ENCODE data around the gene KCNK15.
"Not testable (repeated sequence)": the region's sequence is repeated elsewhere in the genome, so short reads cannot be mapped to it uniquely, and the experiment has no call there.

KCNK15 gene

DNA sequence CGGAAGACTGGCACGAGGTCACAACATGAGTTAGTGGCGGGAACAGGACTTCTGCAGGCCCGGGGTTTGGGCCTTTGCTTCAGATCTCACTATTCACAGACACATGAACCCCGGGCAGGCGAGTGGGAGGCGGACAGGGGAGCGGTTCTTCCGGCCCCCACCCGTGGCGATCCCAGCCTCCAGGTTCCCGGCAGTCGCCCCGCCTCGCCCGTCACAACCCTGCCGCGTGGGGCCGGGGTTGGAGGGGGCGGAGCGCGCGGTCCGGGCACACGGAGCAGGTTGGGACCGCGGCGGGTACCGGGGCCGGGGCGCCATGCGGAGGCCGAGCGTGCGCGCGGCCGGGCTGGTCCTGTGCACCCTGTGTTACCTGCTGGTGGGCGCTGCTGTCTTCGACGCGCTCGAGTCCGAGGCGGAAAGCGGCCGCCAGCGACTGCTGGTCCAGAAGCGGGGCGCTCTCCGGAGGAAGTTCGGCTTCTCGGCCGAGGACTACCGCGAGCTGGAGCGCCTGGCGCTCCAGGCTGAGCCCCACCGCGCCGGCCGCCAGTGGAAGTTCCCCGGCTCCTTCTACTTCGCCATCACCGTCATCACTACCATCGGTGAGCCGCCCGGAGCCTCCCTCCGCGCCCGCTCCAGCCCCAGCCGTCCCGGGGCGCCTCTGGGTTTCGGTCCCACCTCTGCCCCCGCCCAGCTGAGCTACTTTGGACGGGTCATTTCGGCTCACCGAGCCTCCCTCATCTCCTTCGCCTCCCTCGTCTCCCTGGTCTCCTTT, at the start of gene KCNK15:
Gene KCNK15 (plus strand): TSS at position 268 of the 769 bp plus-strand sequence. CDS start 46 bp downstream, at position 314.
- H3K27me3 Mint-ChIP-seq, result peaks cover 60 to 78% of the 10 kb centered on the region in 2 donors
- H3K36me3 Mint-ChIP-seq, result no peaks in the 10 kb centered on the region
- ATAC-seq (replicated peaks) (peak; percentile 63 to 64), DNase-seq (no peak)
- peaks cover 4 to 14% of the 10 kb centered on the region in 2 donors for H3K4me1 Mint-ChIP-seq
- no peaks in the 10 kb centered on the region for H3K9me3 Mint-ChIP-seq
- H3K27ac Mint-ChIP-seq, result no peak within 1 kb of the TSS
- H3K4me3 Mint-ChIP-seq, result peak within 1 kb of the TSS; percentile 66 to 75

DNA sequence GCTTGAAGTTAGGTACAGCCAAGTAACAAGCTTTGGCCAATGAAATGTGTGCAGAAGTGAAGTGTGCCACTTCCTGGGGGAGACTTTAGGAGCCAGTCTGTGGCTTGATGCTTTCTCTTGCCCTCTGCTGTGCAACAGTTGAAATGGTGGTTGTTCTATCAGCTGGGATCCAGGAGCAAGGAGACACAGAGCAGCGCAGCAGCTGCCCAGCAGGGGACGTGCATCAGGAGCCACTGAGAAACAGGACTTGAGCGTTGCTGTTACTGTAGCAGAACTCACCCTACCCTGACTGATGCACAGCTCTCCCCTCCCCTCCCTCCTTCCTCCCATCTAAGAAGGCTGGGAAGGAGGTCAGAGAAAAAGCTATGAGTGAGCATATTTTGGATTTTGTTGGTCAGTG, 49.4 kb upstream of the KCNK15 start:
- Mint-ChIP-seq H3K4me3 (no peak overlapping the region), H3K36me3 (no peaks in the 10 kb centered on the region), H3K27ac (no peak overlapping the region), H3K4me1 (peaks cover 6 to 16% of the 10 kb centered on the region in 2 donors), H3K27me3 (no peaks in the 10 kb centered on the region), H3K9me3 (no peaks in the 10 kb centered on the region)
- DNase-seq, result no peak
- peak in 1 of 2 donors; percentile 31 for ATAC-seq (replicated peaks)

DNA sequence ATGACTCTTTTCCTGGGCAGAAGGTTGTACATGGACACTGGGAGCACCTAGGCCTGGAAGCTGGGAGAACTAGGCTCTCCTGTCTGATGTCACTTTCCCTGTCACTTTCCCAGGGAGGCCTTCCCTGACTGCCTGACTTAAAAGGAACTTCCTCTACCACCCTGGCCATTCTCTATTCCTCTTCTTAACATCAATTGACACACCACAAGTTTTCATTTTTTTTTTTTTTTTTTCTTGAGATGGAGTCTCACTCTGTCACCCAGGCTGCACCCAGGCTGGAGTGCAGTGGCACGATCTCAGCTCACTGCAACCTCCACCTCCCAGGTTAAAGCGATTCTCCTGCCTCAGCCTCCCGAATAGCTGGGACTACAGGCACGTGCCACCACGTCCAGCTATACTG, 48.6 kb upstream of the KCNK15 start:
- H3K36me3 Mint-ChIP-seq, H3K4me3 Mint-ChIP-seq, H3K27me3 Mint-ChIP-seq, DNase-seq, H3K9me3 Mint-ChIP-seq, H3K27ac Mint-ChIP-seq: not testable (repeated sequence)
- H3K4me1 Mint-ChIP-seq, result peaks cover 6 to 16% of the 10 kb centered on the region in 2 donors
- ATAC-seq (replicated peaks), result peak; percentile 55 to 67

DNA sequence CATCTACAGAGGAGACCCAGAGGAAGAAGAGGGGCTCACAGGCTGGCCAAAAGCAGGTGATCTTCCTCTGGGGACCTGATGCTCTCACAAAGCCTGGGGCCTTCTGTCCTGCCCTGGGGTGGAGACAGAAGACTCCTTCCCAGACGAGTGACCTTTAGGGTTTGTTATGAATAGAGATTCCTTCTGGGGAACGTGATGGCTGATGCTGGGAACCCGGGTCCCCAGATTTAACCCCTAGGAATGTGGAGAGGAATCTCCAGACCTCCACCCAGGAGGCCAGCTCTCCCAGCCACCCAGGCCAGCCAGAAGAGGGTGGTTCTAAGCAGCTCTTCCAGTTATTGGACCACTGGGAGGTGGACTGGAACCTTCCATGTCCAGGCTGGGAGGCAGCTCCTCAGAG, 47.3 kb upstream of the KCNK15 start:
- Mint-ChIP-seq H3K27ac (no peak overlapping the region), H3K4me1 (peaks cover 11 to 26% of the 10 kb centered on the region in 2 donors), H3K27me3 (no peaks in the 10 kb centered on the region), H3K4me3 (no peak overlapping the region), H3K9me3 (no peaks in the 10 kb centered on the region), H3K36me3 (no peaks in the 10 kb centered on the region)
- ATAC-seq (replicated peaks), result no peak
- DNase-seq, result no peak

DNA sequence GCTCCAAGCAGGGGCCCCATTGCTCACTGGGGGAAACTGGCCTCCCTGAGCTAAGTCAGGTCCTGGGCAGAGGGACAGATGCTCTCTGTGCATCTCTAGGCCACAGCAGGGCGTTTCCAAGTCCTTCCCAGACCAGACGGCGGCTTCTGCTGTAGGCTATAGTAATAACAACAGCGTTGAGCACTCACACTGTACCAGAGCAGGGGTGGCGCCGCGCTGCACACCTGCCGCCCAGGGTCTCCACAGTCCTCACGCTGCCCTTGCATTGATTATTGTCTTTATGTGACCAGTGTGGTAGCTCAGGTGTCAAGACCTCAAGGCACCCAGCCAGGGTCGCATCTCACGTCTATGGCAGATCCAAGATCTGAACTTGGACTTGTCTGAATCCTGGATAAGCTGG, 45.4 kb upstream of the KCNK15 start:
- Mint-ChIP-seq H3K4me3 (no peak overlapping the region), H3K36me3 (no peaks in the 10 kb centered on the region), H3K27ac (no peak overlapping the region), H3K27me3 (no peaks in the 10 kb centered on the region), H3K9me3 (no peaks in the 10 kb centered on the region), H3K4me1 (peaks cover 13 to 33% of the 10 kb centered on the region in 2 donors)
- no peak for ATAC-seq (replicated peaks)
- no peak for DNase-seq

DNA sequence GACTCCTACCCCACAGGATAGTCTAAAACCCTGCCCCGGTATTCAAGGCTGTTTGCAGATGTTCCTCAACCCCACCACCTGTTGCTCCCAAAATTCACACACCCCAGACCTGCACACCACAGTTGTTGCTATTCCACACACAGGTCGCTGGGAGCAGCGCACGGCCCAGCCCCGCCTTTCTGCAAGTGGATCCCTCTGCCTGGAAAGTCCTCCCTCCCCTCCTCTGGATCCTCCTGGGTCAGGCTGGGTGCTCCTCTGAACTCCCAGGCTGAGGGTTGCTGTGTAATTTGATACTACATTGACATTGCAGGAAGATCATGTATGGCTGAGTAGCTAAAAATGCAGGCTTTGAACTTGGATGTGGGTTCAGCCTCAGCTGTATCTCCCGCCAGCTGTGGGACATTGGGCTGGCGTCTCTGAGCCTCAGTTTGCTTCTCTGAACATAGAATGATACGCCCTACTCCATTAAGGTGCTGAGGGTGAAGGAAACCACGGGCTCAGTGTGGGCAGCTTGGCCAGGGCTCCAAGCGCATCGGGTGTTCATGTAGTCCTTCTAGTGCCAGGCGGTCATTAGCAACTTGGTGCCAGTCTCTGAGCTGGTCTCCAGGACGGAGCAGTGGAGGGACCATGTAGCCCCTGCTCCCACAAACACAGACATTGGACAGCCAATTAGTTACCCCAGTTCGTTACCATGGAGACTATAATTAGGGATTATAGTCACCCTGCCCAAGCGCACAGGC, 44.4 kb upstream of the KCNK15 start:
- Mint-ChIP-seq H3K36me3 (no peaks in the 10 kb centered on the region), H3K4me1 (peaks cover 13 to 26% of the 10 kb centered on the region in 2 donors), H3K27me3 (no peaks in the 10 kb centered on the region), H3K4me3 (no peak overlapping the region), H3K27ac (no peak overlapping the region), H3K9me3 (no peaks in the 10 kb centered on the region)
- ATAC-seq (replicated peaks) (no peak), DNase-seq (no peak)

DNA sequence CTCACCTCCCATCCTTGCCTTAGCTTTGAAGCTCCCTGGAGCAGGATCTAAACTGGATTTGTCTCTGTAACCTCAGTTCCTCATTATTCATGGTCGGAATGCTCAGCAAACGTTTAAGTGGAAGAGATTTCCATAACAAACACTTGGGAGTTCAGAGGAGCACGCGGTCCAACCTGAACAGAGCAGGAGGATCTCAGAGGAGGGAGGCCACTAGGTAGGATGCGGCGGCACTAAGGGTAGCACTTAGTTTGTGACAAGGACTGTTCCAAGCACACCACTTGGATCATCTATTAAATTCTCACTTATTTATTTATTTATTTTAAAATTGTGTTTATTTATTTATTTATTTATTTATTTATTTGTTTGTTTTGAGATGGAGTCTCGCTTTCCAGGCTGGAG, 43.8 kb upstream of the KCNK15 start:
- Mint-ChIP-seq H3K27me3 (no peaks in the 10 kb centered on the region), H3K9me3 (no peaks in the 10 kb centered on the region), H3K4me1 (peaks cover 13 to 22% of the 10 kb centered on the region in 2 donors), H3K27ac (no peak overlapping the region), H3K36me3 (no peaks in the 10 kb centered on the region), H3K4me3 (no peak overlapping the region)
- ATAC-seq (replicated peaks) (no peak), DNase-seq (no peak)

DNA sequence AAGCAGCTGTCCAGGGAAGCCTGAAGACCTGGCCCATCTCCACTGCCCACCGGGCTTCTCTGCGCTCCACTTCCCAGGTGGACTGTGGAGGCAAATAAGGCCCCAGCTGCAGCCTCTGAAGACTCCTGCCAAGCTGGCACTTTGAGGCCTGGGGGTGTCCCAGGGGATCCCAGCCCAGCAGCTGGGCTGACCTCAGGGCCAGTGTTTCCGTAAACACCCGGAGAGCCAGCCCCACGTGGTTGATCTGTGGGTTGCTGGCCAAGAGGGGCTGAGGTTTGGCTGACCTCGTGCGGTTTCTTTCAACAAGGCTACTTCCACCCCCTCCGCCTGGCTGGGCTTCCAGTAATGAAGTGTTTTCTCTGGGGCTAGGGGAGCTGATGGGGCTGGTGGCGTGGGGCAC, 42.9 kb upstream of the KCNK15 start:
- H3K27ac Mint-ChIP-seq, result no peak overlapping the region
- peak; percentile 83 to 84 for ATAC-seq (replicated peaks)
- no peaks in the 10 kb centered on the region for H3K9me3 Mint-ChIP-seq
- H3K4me1 Mint-ChIP-seq, result peaks cover 9 to 16% of the 10 kb centered on the region in 2 donors
- H3K36me3 Mint-ChIP-seq, result no peaks in the 10 kb centered on the region
- DNase-seq, result peak; percentile 35
- H3K4me3 Mint-ChIP-seq, result no peak overlapping the region
- no peaks in the 10 kb centered on the region for H3K27me3 Mint-ChIP-seq

DNA sequence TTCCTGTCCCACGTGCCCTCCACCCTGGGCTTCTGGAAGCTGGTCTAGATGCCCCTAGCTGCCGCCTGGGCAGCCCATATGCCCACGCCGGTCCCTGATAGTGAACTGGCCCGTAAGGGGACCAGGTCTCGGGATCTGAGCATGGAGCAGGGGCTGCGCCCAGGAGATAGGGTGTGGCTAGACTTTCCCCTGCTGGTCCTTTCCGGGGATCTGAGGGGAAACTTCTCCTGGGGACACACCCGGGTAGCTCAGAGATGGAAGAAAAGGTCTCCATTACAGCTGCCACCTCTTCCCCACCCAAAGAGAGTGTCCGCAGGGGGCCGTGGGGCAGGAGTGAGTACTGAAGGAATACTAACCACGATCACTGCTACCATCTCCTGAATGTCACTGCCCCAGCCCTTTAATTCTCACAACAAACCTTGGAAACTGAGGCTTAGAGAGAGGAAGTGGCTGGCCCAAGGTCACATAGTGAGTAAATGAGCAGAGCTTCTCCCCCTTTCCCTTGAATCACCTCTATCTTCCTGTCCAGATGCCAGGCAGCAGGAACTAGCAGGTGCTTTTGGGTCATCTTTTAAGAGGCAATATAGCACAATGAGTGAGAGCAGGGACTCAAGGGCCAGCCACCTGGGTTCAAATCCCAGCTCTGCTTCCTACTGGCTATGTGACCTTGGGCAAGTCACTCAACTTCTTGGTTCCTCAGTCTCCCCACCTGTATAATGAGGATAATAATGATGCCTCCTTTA, 42.3 kb upstream of the KCNK15 start:
- Mint-ChIP-seq H3K27ac (no peak overlapping the region), H3K4me3 (no peak overlapping the region), H3K36me3 (no peaks in the 10 kb centered on the region), H3K9me3 (no peaks in the 10 kb centered on the region), H3K4me1 (peaks cover 9 to 16% of the 10 kb centered on the region in 2 donors), H3K27me3 (no peaks in the 10 kb centered on the region)
- ATAC-seq (replicated peaks) (peak in 1 of 2 donors; percentile 4), DNase-seq (no peak)

DNA sequence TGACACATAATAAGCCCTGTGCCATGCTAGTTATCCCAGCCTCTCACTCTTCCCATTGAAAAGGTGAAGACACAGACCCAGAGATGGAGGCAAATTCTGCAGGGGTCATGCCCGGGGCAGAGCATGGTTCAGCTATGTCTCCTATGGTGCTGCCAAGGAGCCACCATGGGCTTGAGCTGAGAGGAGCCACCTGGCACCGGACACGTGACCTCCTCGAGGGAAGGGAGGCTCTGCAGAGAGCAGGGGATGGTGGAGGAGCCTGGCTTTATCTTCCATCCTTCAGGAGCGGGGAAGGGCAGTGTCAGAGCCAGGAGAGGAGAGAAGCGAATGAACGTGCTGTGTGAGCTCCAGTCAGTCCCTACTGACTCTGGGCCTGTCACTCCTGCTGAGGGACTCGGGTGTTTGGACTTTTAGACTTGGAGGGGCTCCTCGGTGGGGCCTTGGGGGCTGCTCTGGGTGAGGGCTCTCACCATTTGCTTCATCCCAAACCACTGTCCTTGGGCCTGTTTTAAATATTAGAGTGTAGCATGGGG, 41.6 kb upstream of the KCNK15 start:
- H3K4me3 Mint-ChIP-seq, result no peak overlapping the region
- H3K9me3 Mint-ChIP-seq, result no peaks in the 10 kb centered on the region
- no peak overlapping the region for H3K27ac Mint-ChIP-seq
- H3K4me1 Mint-ChIP-seq, result peaks cover 9 to 16% of the 10 kb centered on the region in 2 donors
- no peaks in the 10 kb centered on the region for H3K27me3 Mint-ChIP-seq
- no peak for ATAC-seq (replicated peaks)
- no peak for DNase-seq
- H3K36me3 Mint-ChIP-seq, result no peaks in the 10 kb centered on the region

DNA sequence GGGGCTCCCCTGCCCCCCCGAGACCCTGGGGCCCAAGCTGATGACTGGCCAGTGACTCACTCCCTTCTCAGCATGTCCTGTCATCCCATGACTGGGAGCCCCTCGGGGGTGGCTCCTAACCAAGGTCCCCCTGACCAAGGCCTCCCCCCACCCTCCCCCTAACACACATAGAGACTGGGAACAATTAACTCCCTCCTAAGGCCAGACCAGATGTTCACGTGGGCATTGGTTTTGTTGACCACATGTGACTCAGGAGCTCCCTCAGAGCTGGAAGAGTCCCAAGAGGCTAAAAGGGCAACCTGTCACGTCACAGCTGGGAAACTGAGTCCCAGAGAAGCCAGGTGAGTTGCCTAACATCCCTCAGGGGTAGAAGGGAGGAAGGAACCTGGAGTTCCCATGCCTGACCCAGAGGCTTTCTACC, 41.1 kb upstream of the KCNK15 start:
- no peak overlapping the region for H3K27ac Mint-ChIP-seq
- no peak for DNase-seq
- H3K9me3 Mint-ChIP-seq, result no peaks in the 10 kb centered on the region

DNA sequence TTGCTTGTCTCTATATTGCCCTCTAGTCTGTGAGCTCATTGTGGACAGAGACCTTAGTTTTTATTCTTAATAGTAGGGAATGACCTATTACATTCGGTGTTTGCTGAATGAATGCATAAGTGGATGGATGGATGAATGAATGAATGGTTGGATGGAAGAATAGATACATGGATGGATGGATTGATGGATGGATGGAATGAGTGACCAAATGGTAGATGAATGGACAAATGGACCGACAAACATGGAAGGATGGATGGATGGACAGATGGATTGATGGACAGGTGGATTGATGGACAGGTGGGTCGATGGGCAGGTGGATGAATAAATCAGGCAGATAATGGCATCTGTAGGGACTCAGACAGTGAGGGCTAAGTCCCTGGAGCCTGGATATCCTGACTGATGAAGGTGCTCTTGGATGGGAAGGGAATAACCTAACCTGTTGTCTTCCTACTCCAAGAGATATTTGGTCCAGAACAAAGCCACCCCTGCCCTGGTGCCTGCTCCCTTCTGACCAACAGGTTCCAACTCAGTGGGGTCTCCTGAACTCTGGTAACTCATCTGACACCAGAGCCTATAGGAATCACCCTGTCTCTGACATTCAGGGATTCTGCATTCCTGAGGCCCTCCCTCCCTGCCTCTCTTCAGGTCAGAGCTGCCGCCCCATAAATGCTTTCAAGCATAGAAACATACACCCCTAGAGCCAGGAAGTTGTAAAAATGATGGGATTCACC, 40.1 kb upstream of the KCNK15 start:
- Mint-ChIP-seq H3K9me3 (no peaks in the 10 kb centered on the region), H3K36me3 (no peaks in the 10 kb centered on the region), H3K27me3 (no peaks in the 10 kb centered on the region), H3K4me3 (no peak overlapping the region), H3K4me1 (peaks cover 9 to 16% of the 10 kb centered on the region in 2 donors), H3K27ac (no peak overlapping the region)
- ATAC-seq (replicated peaks) (no peak), DNase-seq (no peak)

More for the DNA sequence above, 41.1 kb upstream of the KCNK15 start:
- no peak for ATAC-seq (replicated peaks)
- no peak overlapping the region for H3K4me3 Mint-ChIP-seq
- H3K36me3 Mint-ChIP-seq, result no peaks in the 10 kb centered on the region
- H3K4me1 Mint-ChIP-seq, result peaks cover 9 to 16% of the 10 kb centered on the region in 2 donors
- no peaks in the 10 kb centered on the region for H3K27me3 Mint-ChIP-seq

DNA sequence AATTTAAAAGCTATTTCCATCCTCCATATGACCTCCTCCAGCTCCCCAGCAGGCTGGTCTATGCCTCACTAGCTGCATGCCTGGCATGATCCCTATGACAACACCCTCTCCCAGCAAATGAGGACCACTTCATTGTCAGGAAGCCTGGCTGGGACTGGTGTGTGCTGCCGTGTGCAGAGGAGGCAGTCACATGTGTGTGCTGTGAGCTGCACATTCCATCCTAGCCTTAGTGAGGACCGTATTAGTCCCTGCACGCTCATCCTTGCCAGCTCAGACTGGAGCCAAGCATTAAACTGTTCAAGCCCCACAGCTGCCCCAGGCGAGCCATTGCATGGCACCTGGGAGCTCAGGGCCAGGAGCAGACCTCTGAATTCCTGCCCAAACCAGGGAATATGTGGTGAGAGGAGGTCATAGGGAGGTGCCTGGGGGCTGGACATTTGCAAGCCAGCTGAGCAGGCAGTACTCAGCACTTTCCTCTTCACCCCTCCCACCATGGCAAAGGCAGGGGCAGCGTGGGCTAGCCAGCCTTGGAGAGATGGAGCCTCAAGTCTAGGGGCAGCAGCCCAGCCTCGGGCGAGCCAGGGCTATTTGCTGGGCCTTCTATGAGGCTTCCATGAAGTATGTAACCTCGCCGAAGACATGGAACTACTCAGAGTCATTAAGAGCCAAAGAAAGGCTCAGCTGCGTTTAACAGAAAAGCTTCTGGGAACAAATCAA, 39.2 kb upstream of the KCNK15 start:
- H3K9me3 Mint-ChIP-seq, result no peaks in the 10 kb centered on the region
- no peaks in the 10 kb centered on the region for H3K36me3 Mint-ChIP-seq
- H3K27me3 Mint-ChIP-seq, result no peaks in the 10 kb centered on the region
- ATAC-seq (replicated peaks) (no peak), DNase-seq (no peak)
- H3K4me1 Mint-ChIP-seq, result peaks cover 9 to 16% of the 10 kb centered on the region in 2 donors
- H3K4me3 Mint-ChIP-seq, result no peak overlapping the region
- H3K27ac Mint-ChIP-seq, result peak overlapping the region; percentile 6
